ENCODE results near the gene PITHD1.

GRCh38 chr1:23797478-23798448, 19.5 kb downstream of the PITHD1 start:
- no peak for TF ChIP-seq CTCF (IDR thresholded peaks at IDR 0.05)
- no peak for TF ChIP-seq TCF7L2 (IDR thresholded peaks at IDR 0.05; ENCODE audit: low read depth, low read length)
- TF ChIP-seq SIN3A (IDR thresholded peaks at IDR 0.05; ENCODE audit: borderline replicate concordance, insufficient read depth, low read depth, low read length), result no peak
- no peak; the same call in 1 of the 2 replicates for TF ChIP-seq POLR2AphosphoS5 (IDR thresholded peaks at IDR 0.05; ENCODE audit: low read depth, low read length)
